NCI-H2107 (cell line): ENCODE measurements around the gene ACTL7B.
"Not testable (repeated sequence)": the region's sequence is repeated elsewhere in the genome, so short reads cannot be mapped to it uniquely, and the experiment has no call there.

ENCODE experiments used
- DNase-seq: peaks from one replicate; lab custom pipeline; 2025; lab: John Stamatoyannopoulos, UW

Gene ACTL7B

GRCh38 chr9:108869092-108869725 lies 13.4 kb upstream of the ACTL7B start:
- DNase-seq: no peak

DNA sequence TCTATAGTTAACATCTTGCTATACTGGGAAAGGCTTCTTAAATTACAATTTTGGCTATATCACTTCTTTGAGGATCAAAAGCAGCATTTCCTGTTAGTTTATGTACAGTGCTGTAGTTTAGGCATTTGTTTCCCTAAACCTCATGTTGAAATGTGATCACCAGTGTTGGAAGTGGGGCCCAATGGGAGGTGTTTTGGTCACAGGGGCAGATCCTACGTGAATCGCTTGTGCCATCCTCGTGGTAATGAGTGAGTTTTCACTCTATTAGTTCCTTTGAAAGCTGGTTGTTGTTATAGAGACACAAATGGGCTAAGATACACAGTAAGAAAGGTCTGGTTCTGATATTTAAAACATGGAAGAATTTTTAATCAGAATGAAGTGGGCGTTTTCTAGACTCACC lies 12.0 kb upstream of the ACTL7B start:
- DNase-seq: no peak

DNA sequence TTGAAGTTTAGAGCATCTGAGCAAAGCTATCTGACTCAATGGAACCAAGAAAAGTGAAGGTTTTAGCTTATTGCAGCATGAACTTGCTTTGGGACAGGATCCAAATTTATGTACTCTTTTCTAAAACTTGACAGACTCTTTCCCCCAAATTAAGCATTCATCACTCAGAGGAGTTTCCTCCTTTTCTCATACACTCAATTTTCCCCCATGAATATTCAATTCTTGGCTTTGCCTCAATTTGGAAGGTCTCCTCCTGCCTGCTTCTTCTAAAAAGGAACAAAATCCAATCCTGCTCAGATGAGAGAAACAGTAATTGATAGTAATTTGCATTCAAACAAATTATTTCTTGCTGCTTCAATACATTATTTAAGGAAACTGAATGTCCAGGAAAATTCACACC lies 11.3 kb upstream of the ACTL7B start:
- DNase-seq: no peak

GRCh38 chr9:108866001-108866420 lies 10.2 kb upstream of the ACTL7B start:
- DNase-seq: no peak

DNA sequence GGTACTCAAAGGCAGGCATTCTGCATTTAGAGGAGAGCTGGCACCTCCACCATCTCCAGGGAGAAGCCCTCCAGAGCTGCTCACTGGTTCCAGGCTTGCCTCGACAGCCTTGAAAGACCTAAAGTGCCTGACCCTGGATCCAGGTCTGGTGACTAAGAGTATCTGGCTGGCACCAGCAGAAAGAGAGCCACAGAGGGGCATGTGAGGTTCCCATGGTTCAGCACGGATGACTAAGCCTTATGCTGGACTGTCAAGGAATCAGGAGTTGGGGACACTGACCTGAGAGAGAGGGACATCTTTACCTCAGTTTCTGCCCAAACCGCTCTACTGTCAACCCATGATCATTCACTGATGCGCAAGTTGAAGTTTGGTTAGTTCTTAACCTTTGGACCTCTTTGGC lies 9.3 kb upstream of the ACTL7B start:
- DNase-seq: no peak

- DNase-seq: no peak
These were observed 8.7 kb upstream of the ACTL7B start for GRCh38 chr9:108864446-108864845.

- no peak for DNase-seq
These were observed 8.1 kb upstream of the ACTL7B start for GRCh38 chr9:108863891-108864290.

GRCh38 chr9:108861997-108862396 lies 6.2 kb upstream of the ACTL7B start, which contains the start of gene ACTL7A:
TSS of gene ACTL7A (plus strand) at chr9:108862266. CDS start at chr9:108862323, 57 bp downstream.
- no peak for DNase-seq

- DNase-seq: no peak
These were observed 5.7 kb upstream of the ACTL7B start for GRCh38 chr9:108861464-108861863.

DNA sequence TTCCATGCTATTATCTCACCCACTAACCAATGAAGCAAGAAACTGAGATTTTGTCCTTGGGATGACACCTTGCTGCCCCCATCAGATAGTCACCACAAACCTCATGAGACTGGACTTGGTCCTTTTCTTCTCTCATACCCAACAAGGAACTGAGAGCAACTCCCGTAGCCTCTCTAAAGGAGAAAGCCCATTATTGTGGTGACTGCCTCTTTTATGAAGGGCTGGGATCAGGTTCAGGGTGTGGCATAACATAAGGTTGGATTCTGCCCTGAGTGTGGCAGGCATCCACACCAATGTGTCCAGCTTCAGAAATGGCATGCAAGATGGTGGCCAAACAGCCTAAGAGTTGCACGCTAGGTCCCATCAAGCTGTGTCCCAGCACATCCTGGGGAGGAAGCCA lies 5.0 kb upstream of the ACTL7B start:
- DNase-seq: no peak

DNA sequence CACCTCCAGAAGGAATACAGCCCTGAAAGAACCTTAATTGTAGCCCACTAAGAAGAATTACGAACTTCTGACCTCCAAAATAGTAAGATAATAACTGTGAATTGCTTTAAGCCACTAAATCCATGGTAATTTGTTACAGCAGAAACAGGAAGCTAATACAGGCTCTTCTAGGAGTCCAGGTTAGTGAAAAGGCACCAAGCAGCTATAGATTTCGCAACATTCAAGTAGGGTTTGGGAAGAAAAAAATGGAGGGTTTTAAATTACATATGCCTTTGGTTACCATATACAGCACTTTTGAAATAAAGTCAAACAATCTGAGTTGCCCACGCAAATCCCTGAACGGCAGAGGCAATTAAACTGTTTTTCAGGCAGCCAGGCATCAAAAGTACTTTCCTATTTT lies 4.6 kb upstream of the ACTL7B start:
- DNase-seq: no peak

DNA sequence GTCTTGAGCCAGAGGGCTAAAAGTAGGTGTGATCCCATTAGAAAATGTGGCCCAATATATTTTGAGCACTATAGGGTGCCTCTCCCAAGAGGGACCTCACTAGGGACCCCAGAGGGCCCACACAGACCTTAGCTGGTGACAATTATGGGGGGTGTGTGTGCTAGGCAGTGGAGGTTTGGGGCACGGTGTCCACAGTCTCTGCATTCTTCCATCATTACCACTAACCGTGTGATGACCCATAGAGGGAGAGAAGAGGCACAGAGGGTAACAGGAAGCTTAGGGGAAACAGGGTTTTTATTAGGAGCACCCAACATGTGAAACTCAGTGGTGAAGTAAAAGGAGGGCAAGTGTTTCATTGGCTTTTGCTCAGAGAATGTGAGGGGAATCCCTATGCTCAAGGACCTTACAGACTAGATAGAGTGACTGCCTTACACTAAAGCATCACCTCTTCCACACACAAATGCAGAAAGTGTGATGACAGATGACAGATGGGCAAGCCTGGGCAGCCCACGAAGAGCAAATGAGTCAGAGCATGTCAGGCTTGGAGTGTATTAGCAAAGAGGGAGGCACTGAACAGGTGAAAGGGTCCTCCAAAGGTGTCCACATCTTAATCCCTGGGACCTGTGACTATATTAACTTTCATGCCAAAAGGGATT lies 3.8 kb upstream of the ACTL7B start:
- DNase-seq: no peak

GRCh38 chr9:108857572-108857971 lies 1.8 kb upstream of the ACTL7B start:
- DNase-seq: no peak

GRCh38 chr9:108855529-108855886 lies 278 bp downstream of the ACTL7B start:
- no peak for DNase-seq

- DNase-seq: no peak
These were observed 901 bp downstream of the ACTL7B start for GRCh38 chr9:108854641-108855528.

- DNase-seq: no peak
These were observed 1.7 kb downstream of the ACTL7B start for GRCh38 chr9:108854094-108854493.

DNA sequence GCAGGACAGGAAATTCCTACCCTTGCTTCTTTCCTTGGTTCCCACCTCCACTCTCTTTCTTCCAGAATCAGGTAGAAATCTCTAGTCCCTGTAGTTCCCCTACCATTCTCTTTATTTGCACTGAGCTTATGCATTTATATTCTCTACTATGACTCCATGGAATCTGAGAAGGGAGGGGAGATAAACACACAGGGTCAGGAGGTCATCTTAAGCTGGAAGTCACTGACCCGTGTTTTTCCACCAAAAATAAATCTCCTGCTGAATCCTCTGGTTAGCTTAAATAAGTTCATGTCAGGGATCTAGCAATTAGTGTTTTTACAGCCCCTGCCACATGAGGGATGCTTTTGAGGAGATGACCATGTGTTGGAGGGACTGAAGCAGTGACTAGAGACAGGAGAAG lies 3.7 kb downstream of the ACTL7B start:
- no peak for DNase-seq

DNA sequence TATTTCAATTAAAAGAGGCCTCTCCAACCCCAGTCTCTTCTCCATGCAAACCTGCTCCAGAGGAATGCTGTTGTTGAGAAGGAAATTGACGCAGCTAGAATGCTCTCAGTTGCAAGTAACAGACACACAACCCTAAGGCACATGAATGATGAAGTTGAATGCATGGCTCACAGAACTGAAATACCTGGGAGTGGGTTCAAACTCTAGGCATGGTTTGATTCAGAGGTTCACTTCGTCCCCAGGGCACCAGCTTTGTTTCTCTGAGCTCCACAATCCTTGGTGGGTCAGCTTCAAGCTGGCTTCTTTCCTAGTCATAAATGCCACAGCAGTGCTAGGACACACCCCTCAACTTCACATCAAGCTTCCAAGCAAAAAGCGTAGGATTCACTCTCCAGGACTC lies 4.6 kb downstream of the ACTL7B start:
- DNase-seq: no peak

GRCh38 chr9:108850293-108850897 lies 5.4 kb downstream of the ACTL7B start:
- no peak for DNase-seq

DNA sequence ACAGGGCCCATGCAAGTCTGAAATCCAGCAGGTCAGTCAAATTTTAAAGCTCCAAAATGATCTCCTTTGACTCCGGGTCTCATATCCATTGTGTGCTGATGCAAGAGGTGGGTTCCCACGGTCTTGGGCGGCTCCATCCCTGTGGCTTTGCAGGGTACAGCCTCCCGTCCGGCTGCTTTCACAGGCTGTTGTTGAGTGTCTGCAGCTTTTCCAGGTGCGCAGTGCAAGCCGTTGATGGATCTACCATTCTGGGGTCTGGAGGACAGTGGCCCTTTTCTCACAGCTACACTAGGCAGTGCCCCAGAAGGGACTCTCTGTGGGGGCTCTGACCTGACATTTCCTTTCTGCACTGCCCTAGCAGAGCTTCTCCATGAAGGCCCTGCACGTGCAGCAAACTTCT lies 7.5 kb downstream of the ACTL7B start:
- DNase-seq: not testable (repeated sequence)

DNA sequence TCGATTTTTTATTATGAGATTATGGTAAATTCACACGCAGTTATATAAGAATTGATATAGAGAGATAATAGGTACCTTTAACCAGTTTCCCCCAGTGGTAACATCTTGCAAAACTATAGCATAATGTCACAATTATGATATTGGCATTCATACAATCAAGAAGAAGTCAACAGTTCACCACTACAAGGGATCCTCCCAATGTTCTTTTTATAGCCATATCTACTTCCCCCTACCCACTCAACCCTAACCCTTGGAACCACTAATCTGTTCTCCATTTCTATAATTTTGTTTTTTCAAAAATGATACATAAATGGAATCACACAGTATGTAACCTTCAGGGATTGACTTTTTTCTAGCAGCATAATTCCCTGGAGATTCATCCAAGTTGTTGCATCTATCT lies 9.8 kb downstream of the ACTL7B start:
- no peak for DNase-seq

- no peak for DNase-seq
These were observed 10.3 kb downstream of the ACTL7B start for GRCh38 chr9:108845507-108845906.

DNA sequence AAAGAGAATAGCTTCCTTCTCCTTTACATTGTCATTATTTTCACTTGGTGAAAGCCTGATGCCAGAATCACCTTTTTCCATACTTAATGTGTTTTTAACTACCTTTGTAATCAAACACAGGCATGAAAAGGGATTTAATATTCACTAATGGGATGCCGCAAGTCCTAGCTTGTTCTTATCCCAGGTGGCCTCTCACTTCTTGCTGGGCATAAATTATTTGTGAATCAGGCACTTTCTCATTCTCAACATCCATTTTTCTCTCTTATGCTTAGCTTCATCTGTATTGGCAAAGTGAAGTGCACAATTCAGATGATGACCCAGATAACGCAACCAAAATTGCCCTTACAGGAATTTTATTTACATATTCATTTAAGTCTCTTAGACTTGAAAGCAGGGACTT lies 10.9 kb downstream of the ACTL7B start:
- no peak for DNase-seq
